ENCODE measurements around the gene ATP5MK.

Gene ATP5MK

GRCh38 chr10:103350517-103351260, 45.6 kb downstream of the ATP5MK start, which contains the start of gene PCGF6:
PCGF6 (minus strand) TSS chr10:103351140; CDS start chr10:103351066, 74 bp downstream.
- TF ChIP-seq SUZ12 (IDR thresholded peaks at IDR 0.05; ENCODE audit: extremely low read depth, insufficient read depth, insufficient read length) (no peak), ZNF274 (IDR thresholded peaks at IDR 0.05; ENCODE audit: low read depth, low read length) (no peak), YY1 (IDR thresholded peaks at IDR 0.05; ENCODE audit: insufficient read depth, insufficient read length) (no peak)
- H3K27me3 ChIP-seq (ENCODE audit: insufficient read depth, insufficient read length), result no peaks in the 10 kb centered on the region
- peak within 1 kb of the TSS; percentile 90 for H3K9ac ChIP-seq (ENCODE audit: insufficient read length, low read depth)
- H3K4me1 ChIP-seq (ENCODE audit: insufficient read depth, insufficient read length), result no peaks in the 10 kb centered on the region
- DNase-seq (ENCODE audit: low read depth, low spot score), result peak; percentile 74
- no peaks in the 10 kb centered on the region for H3K9me3 ChIP-seq (ENCODE audit: insufficient read depth, low read length)
- peaks cover 22% of the 10 kb centered on the region for H3K36me3 ChIP-seq (ENCODE audit: insufficient read depth, insufficient read length, low read length)
- H3K4me3 ChIP-seq (ENCODE audit: insufficient read length, low read depth), result peak within 1 kb of the TSS; percentile 72

DNA sequence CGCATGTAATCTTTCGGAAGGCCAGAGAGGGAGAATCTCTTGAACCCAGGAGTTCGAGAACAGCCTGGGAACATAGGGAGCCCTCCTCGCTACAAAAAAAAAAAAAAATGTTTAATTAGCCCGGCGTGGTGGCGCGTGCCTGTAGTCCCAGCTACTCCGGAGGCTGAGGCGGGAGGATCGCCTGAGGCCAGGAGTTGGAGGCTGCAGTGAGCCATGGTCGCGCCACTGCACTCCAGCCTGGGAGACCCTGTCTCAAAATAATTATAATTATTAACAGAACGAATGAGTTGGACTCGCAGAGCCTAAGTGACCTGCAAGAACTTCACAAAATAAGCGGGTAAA, 46.1 kb downstream of the ATP5MK start:
- Histone ChIP-seq H3K4me1 (ENCODE audit: insufficient read depth, insufficient read length) (no peaks in the 10 kb centered on the region), H3K9ac (ENCODE audit: insufficient read length, low read depth) (peak overlapping the region; percentile 90), H3K27me3 (ENCODE audit: insufficient read depth, insufficient read length) (no peaks in the 10 kb centered on the region), H3K4me3 (ENCODE audit: insufficient read length, low read depth) (peak overlapping the region; percentile 72), H3K36me3 (ENCODE audit: insufficient read depth, insufficient read length, low read length) (peaks cover 27% of the 10 kb centered on the region), H3K9me3 (ENCODE audit: insufficient read depth, low read length) (no peaks in the 10 kb centered on the region)
- DNase-seq (ENCODE audit: low read depth, low spot score), result no peak
- TF ChIP-seq ZNF274 (IDR thresholded peaks at IDR 0.05; ENCODE audit: low read depth, low read length), result no peak
- no peak for TF ChIP-seq YY1 (IDR thresholded peaks at IDR 0.05; ENCODE audit: insufficient read depth, insufficient read length)
- TF ChIP-seq SUZ12 (IDR thresholded peaks at IDR 0.05; ENCODE audit: extremely low read depth, insufficient read depth, insufficient read length), result no peak
